Measurements from ENCODE around the gene BCKDK.
"Not testable (repeated sequence)": the region's sequence is repeated elsewhere in the genome, so short reads cannot be mapped to it uniquely, and the experiment has no call there.

Gene BCKDK

DNA sequence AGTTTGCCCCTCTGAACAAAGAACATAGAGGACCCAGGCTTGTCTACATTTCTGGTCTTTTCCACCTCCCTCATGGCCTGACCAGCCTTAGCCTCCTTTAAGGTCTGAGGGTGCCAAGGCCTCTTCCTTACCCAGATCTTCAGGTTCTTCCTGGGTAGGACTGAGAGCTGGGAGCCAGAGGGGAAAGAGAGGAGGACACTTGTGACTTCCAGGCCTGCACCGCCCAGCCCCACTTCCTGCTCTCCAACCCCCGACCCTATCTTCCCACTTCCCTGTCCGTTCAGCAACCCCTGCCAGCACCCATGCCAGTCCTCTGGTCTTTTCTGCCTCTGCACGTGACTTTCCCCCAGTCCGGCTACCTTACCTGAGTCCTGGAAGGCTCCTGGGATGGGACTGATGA lies 41.1 kb downstream of the BCKDK start:
- no peaks in the 10 kb centered on the region for H3K9me3 Mint-ChIP-seq
- H3K4me3 Mint-ChIP-seq, result no peak overlapping the region
- H3K4me1 Mint-ChIP-seq (ENCODE audit: low read depth), result no peaks in the 10 kb centered on the region
- H3K27me3 Mint-ChIP-seq, result no peaks in the 10 kb centered on the region
- no peak overlapping the region for H3K27ac Mint-ChIP-seq
- H3K36me3 Mint-ChIP-seq (ENCODE audit: low read depth), result no peaks in the 10 kb centered on the region

DNA sequence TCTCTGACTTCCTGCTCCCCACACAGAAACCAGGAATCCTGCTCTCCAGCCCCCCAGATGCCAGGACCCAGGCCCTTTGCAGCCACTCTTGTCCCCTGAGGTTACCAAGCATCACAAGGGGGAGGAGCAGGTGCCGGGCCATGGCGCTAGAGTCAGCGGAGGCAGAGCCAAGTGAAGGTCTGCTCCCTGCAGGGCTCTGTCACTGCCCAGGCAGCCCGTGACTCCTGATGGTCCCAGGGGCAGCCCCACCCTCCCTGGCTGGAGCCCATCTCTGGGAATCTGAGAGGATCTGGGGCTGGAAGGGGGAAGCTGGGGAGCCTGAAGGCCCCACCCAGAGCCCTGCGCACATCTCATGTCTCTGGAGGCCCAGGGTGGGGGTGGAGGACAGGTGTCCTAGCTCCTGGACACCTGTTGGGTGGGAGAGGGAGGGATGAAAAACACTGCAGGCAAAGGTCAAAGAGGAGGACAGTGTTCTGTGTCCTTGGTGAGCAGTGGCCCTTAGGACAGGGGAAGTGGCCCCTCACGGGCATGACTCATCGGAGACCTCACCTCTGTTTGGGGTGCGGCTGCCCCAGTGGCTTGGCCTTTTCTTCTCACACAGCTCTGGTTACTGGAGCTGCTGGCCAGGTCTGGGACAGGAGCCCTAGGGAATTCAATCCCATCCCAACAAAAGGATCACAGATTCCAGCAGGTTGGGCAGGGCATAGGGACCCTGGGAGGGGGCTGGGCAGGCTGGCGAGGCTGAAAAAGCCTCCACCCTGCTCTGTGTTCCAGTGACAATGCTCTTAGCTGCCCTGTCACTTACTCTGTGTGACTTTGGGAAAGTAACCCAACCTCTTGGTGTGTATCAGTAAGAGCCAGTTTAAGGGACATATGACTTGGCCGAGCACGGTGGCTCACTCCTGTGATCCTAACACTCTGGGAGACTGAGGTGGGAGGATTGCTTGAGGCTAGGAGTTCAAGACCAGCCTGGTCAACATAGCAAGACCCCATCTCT lies 42.0 kb downstream of the BCKDK start, which contains the start of gene PRSS36:
PRSS36 (minus strand) TSS at position 173 of the 997 bp plus-strand sequence; CDS start at position 142, 31 bp downstream.
- Mint-ChIP-seq H3K36me3 (ENCODE audit: low read depth) (no peaks in the 10 kb centered on the region), H3K4me3 (no peak within 1 kb of the TSS), H3K27me3 (no peaks in the 10 kb centered on the region), H3K4me1 (ENCODE audit: low read depth) (no peaks in the 10 kb centered on the region), H3K27ac (no peak within 1 kb of the TSS), H3K9me3 (no peaks in the 10 kb centered on the region)

GRCh38 chr16:31150976-31151375 lies 42.8 kb downstream of the BCKDK start:
- not testable (repeated sequence) for H3K27me3 Mint-ChIP-seq; H3K9me3 Mint-ChIP-seq; H3K4me3 Mint-ChIP-seq; H3K27ac Mint-ChIP-seq; H3K4me1 Mint-ChIP-seq (ENCODE audit: low read depth); H3K36me3 Mint-ChIP-seq (ENCODE audit: low read depth)

DNA sequence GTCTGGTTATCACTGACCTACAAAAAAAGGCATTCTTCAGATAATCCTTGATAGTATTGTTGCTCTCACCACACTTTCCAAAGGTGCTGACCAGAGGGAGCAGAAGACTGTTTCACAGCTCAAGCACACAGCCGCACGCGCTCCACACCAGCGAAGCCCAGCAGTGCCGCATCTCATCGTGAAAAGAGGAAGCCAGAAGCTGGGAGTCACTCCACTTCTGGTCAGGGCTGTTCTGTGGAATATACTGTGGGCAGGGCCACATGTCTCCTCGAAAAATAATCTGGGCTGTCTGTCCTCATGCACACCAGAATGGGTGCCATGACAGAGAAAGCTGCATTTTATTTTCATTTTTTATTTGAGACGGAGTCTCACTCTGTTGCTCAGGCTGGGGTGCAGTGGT lies 49.0 kb downstream of the BCKDK start:
- Mint-ChIP-seq H3K27me3 (no peaks in the 10 kb centered on the region), H3K9me3 (no peaks in the 10 kb centered on the region), H3K4me3 (peak overlapping the region; percentile 50), H3K4me1 (ENCODE audit: low read depth) (peaks cover 6% of the 10 kb centered on the region), H3K36me3 (ENCODE audit: low read depth) (no peaks in the 10 kb centered on the region), H3K27ac (no peak overlapping the region)
